Spinal cord (tissue), 10 donors: ENCODE results near the gene DHX40. TPM values are rescaled to one million over a fixed set of nuclear protein-coding genes. Genes with fewer than 3 reads are reported as not detected.

Source experiments
- DNase-seq, 6 donors: peaks; one replicate each; pipeline versions ENCODE4 v3.0.0 to v3.0.0-alpha.2; 2013 to 2015; ENCODE audit warnings: low spot score in 6 of 6, low read depth in 4 of 6
- H3K27ac ChIP-seq: one replicate; pipeline ENCODE4 v1.5.1; 2013; ENCODE audit warnings: low read depth, low read length, control low read depth
- H3K27me3 ChIP-seq: one replicate; pipeline ENCODE4 v1.6.1; 2013; ENCODE audit warnings: low read length; ENCODE audit not compliant: control insufficient read depth, insufficient read depth
- H3K36me3 ChIP-seq: one replicate; pipeline ENCODE4 v1.6.1; 2013; ENCODE audit warnings: low read length; ENCODE audit not compliant: control insufficient read depth, insufficient read depth
- H3K4me1 ChIP-seq: one replicate; pipeline ENCODE4 v1.6.1; 2013; ENCODE audit warnings: low read length; ENCODE audit not compliant: control insufficient read depth, insufficient read depth
- H3K4me3 ChIP-seq: one replicate; pipeline ENCODE4 v1.5.1; 2013; ENCODE audit warnings: low read depth, low read length, control low read depth
- H3K9me3 ChIP-seq: one replicate; pipeline ENCODE4 v1.6.1; 2013; ENCODE audit warnings: low read length; ENCODE audit not compliant: control insufficient read depth, insufficient read depth
- WGBS: methylation state at CpG from one replicate; pipeline ENCODE4 v1.1.5; 2013; ENCODE audit warnings: missing lambda C conversion rate; ENCODE audit not compliant: insufficient coverage; 5-methylcytosine and 5-hydroxymethylcytosine counted together
- polyA plus RNA-seq, 2 donors: library from polyadenylated mRNA; unstranded; fragments of 120-200 nt; gene quantifications; one replicate each; pipeline ENCODE4 v1.2.1, GENCODE V29; 2013; ENCODE audit not compliant: insufficient read length in 2 of 2
- total RNA-seq, 2 donors: library from RNA; depleted of rRNA in 1 of 2; stranded (reverse); fragments of 120-200 nt in 1 of 2; fragments of >200 nt in 1 of 2; gene quantifications; one replicate each; pipeline versions ENCODE4 v1.2.3 to v1.2.4, GENCODE V29; 2013 to 2014
- donor health status: healthy.

Gene DHX40
- total and polyA plus RNA-seq, 4 donors = 43.9 to 74.7 (median 61.1) TPM

DNA sequence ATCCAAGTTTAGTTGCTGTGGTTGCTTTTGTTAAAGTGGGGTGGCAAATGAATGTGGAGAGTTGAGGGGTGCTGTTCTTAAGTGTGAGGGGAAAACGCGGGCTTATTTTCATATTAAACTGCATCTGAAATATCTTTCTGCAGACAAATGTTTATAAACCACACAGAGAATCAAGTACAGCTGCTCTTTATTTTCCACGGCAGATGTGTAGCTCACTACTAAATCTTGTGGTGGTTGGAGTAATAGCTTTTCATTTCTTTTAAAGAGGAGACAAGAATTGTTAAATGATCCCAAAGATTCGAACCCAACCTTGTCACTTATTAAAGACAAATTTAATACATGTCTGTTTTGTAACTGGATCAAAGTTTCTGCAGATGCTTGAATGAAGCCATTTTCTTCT lies 56.4 kb downstream of the DHX40 start:
- Histone ChIP-seq H3K4me3 (peak overlapping the region; percentile 99), H3K27me3 (no peaks in the 10 kb centered on the region), H3K36me3 (no peaks in the 10 kb centered on the region), H3K27ac (peak overlapping the region; percentile 36), H3K4me1 (peaks cover 5% of the 10 kb centered on the region), H3K9me3 (no peaks in the 10 kb centered on the region)
- no CpG with 5 or more reads among the region's 4 CpGs for WGBS
- DNase-seq = peak in 1 of 6 donors; percentile 6

DNA sequence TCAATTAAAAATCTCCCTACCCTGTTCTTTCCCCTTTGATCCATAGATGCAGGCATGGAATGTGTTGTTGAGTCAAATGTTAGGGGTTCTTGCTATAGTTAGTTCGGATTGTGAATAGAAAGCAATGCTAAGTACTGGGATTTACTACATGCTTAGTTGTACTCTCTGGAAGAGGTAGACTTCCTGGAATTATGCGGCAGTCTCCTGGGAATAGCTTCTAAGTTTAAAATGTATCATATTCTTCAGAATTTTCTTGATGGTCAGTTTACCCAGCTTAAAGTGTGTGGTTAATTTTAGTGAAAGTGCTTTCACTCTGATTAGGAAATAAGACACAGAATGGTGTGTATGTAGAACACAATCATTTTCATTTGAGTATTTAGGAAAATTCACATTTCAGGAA lies 57.7 kb downstream of the DHX40 start:
- Histone ChIP-seq H3K27ac (no peak overlapping the region), H3K36me3 (no peaks in the 10 kb centered on the region), H3K27me3 (no peaks in the 10 kb centered on the region), H3K4me1 (peaks cover 8% of the 10 kb centered on the region), H3K4me3 (no peak overlapping the region), H3K9me3 (no peaks in the 10 kb centered on the region)
- no CpG with 5 or more reads among the region's 2 CpGs for WGBS
- DNase-seq = no peak

DNA sequence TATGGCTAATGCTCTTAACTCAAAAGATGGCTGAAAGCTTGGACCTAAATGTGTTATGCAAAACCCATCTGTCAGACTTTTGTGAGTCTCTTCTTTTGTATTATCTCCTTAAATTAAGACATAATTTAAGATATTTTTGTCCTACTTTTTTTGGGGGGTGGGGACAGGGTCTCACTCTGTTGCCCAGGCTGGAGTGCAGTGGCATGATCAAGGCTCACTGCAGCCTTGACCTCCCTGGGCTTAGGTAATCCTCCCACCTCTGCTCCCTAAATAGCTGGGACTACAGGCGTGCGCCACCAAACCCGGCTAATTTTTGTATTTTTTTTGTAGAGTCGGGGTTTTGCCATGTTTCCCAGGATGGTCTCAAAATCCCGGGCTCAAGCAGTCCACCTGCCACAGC lies 61.3 kb downstream of the DHX40 start:
- DNase-seq = no peak
- Histone ChIP-seq H3K4me3 (no peak overlapping the region), H3K27me3 (no peaks in the 10 kb centered on the region), H3K27ac (no peak overlapping the region), H3K9me3 (no peaks in the 10 kb centered on the region), H3K4me1 (peaks cover 8% of the 10 kb centered on the region), H3K36me3 (no peaks in the 10 kb centered on the region)
- no CpG with 5 or more reads among the region's 5 CpGs for WGBS

DNA sequence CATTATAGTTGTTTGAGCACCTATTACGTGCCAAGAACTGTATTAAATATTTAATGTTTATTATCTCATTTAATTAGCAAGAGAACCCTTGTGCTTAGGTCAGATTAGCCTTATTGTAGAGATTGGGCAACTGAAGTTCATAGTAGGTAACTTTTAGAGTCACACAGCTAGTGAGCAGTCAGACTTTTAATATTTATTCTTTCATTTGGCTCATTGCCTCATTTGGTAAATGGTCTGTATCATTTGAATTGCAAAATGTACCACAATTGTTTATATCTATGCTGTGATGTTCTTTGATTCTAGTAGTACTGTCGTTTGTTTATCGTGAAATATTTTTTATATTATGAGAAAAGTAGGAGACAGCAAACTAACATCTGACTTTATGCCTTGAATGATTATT lies 61.9 kb downstream of the DHX40 start:
- no peak overlapping the region for H3K4me3 ChIP-seq
- H3K4me1 ChIP-seq = peaks cover 6% of the 10 kb centered on the region
- no peak for DNase-seq
- no CpG with 5 or more reads among the region's 3 CpGs for WGBS
- no peaks in the 10 kb centered on the region for H3K9me3 ChIP-seq
- no peak overlapping the region for H3K27ac ChIP-seq
- H3K36me3 ChIP-seq = no peaks in the 10 kb centered on the region
- no peaks in the 10 kb centered on the region for H3K27me3 ChIP-seq

DNA sequence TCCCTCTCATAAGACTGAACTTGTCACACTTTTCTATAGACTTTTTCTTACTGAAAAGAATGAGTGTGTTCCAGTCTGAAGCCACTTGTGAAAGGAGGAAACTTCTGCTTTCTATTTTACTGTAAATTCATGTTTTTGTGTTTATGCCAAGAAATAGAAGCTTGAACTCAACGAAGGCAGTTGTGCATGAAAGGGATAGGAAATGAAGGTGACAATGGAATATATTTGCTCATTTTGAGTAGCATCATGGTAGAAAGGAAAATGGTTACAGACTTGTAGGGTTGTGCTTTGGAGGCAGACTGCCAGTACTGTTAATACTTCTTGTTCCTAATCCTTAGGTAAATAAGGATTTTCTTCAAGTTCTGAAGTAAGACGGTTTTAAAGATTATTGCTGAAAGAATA lies 62.4 kb downstream of the DHX40 start:
- 38% methylated on average over 1 of the region's 2 CpGs for WGBS
- peaks cover 5% of the 10 kb centered on the region for H3K4me1 ChIP-seq
- no peak overlapping the region for H3K27ac ChIP-seq
- no peak for DNase-seq
- no peak overlapping the region for H3K4me3 ChIP-seq
- H3K9me3 ChIP-seq = no peaks in the 10 kb centered on the region
- no peaks in the 10 kb centered on the region for H3K27me3 ChIP-seq
- H3K36me3 ChIP-seq = no peaks in the 10 kb centered on the region

DNA sequence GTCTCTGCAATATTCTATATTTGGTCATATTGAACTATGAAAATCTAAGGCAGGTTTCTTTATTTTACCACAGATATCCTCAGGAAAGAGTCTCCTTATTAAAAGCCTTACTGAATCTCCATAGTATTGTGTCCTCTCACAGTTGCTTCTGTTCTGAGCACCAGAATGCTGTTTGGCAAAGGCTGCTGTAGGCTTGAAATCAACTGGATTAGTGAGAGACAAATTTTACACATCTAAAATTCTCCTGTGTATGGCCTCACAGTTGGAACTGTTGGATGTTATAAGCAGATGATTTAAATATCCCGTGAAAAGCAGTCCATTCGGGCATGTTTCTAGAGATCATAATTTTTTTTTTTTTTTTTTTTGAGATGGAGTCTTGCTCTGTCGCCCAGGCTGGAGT lies 63.8 kb downstream of the DHX40 start:
- Histone ChIP-seq H3K9me3 (no peaks in the 10 kb centered on the region), H3K36me3 (no peaks in the 10 kb centered on the region), H3K4me1 (peaks cover 9% of the 10 kb centered on the region), H3K4me3 (no peak overlapping the region), H3K27me3 (no peaks in the 10 kb centered on the region), H3K27ac (no peak overlapping the region)
- 100% methylated on average over 1 of the region's 3 CpGs for WGBS
- DNase-seq = no peak

DNA sequence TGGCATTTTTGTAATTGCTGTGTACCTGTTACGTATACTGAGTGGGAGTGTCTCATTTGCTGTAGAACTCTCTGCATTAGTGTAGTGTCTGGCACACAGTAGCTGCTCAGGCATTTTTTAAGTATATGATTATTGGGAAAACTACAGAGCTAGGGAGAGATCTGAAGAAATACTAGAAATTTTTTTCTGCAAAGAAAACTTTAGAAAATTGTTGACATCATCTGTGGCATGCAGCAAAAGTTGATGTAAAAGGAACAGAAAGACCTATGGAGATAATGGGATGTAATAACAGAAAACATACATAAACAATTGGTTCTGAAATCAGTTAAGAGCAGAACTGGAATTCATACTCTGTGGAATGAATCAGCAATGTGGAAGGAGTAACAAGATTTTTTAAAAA lies 65.9 kb downstream of the DHX40 start:
- H3K4me1 ChIP-seq = peaks cover 9% of the 10 kb centered on the region
- H3K9me3 ChIP-seq = no peaks in the 10 kb centered on the region
- whole genome bisulfite sequencing = 89% methylated on average over 1 of the region's 1 CpG
- no peaks in the 10 kb centered on the region for H3K27me3 ChIP-seq
- H3K27ac ChIP-seq = no peak overlapping the region
- no peaks in the 10 kb centered on the region for H3K36me3 ChIP-seq
- no peak overlapping the region for H3K4me3 ChIP-seq
- DNase-seq = no peak

DNA sequence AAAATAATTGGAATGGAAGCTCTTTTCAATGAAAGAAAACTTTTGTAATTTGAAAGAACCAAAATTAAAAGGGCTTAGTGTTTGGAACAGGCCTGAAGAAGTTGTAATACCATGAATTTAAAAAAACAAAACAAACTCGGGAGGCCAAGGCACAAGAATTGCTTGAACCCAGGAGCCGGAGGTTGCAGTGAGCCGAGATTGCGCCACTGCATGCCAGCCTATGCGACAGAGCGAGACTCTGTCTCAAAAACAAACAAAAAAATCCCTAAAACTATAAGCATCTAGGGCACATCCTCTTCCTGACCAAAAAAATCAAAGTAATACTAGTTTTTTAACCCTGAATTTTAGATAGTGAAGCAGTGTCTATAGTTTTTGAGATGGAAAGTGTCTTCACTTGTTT lies 67.0 kb downstream of the DHX40 start:
- 83% methylated on average over 1 of the region's 6 CpGs for WGBS
- no peaks in the 10 kb centered on the region for H3K36me3 ChIP-seq
- H3K4me1 ChIP-seq = peaks cover 6% of the 10 kb centered on the region
- no peaks in the 10 kb centered on the region for H3K9me3 ChIP-seq
- H3K4me3 ChIP-seq = no peak overlapping the region
- DNase-seq = no peak
- H3K27ac ChIP-seq = no peak overlapping the region
- no peaks in the 10 kb centered on the region for H3K27me3 ChIP-seq

DNA sequence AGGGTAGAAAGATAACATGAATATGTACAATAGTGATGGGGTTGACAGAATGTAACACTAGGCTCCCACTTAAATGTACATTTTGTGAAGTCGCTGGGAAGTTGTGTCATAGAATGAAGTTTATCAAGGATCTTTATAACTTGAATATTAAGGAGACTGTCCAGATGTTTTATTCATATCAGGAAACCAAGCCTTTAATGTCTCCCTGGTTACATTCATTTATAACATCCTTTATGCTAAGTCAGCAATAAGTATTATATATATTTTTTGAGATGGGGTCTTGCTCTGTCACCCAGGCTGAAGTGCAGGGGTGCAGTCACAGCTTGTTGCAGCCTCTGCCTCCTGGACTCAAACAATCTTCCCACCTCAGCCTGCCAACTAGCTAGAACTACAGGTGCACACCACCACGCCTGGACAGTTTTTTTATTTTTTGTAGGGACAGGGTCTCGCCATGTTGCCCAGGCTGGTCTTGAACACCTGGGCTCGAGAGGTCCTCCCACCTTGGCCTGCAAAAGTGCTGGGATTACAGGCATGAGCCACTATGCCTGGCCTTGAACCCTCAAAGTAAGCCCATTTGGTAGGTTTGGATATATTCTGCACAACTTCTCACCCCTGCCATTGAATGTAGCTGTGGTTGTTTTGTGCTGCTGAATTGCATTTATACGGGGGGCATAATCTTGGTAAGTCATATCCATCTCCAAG lies 68.4 kb downstream of the DHX40 start:
- Histone ChIP-seq H3K4me3 (no peak overlapping the region), H3K27me3 (no peaks in the 10 kb centered on the region), H3K4me1 (peaks cover 6% of the 10 kb centered on the region), H3K36me3 (no peaks in the 10 kb centered on the region), H3K27ac (peak overlapping the region; percentile 40), H3K9me3 (no peaks in the 10 kb centered on the region)
- 80% methylated on average over 1 of the region's 5 CpGs for WGBS
- DNase-seq = no peak
